ENCODE measurements around the gene PPP6R3.
A peak's percentile ranks its signal among the peaks of the same experiment; 100 is the strongest.
"Not testable (repeated sequence)": the region's sequence is repeated elsewhere in the genome, so short reads cannot be mapped to it uniquely, and the experiment has no call there.

The PPP6R3 gene

GRCh38 chr11:68434159-68434558 lies 26.4 kb upstream of the PPP6R3 start:
- DNase-seq (ENCODE audit: low spot score), result not testable (repeated sequence)

- DNase-seq (ENCODE audit: low spot score), result no peak
These were observed 24.2 kb upstream of the PPP6R3 start for GRCh38 chr11:68436162-68436888.

- DNase-seq (ENCODE audit: low spot score), result no peak
These were observed 23.3 kb upstream of the PPP6R3 start for GRCh38 chr11:68436985-68437926.

GRCh38 chr11:68437927-68438657 lies 22.5 kb upstream of the PPP6R3 start:
- no peak for DNase-seq (ENCODE audit: low spot score)

GRCh38 chr11:68438658-68439259 lies 21.8 kb upstream of the PPP6R3 start:
- DNase-seq (ENCODE audit: low spot score), result no peak

- no peak for DNase-seq (ENCODE audit: low spot score)
These were observed 21.0 kb upstream of the PPP6R3 start for GRCh38 chr11:68439355-68440065.

GRCh38 chr11:68440224-68440623 lies 20.3 kb upstream of the PPP6R3 start:
- DNase-seq (ENCODE audit: low spot score), result no peak

- DNase-seq (ENCODE audit: low spot score), result no peak
These were observed 18.9 kb upstream of the PPP6R3 start for GRCh38 chr11:68441466-68442230.

- no peak for DNase-seq (ENCODE audit: low spot score)
These were observed 18.1 kb upstream of the PPP6R3 start for GRCh38 chr11:68442433-68442832.

GRCh38 chr11:68444566-68444965 lies 16.0 kb upstream of the PPP6R3 start:
- no peak for DNase-seq (ENCODE audit: low spot score)

GRCh38 chr11:68445531-68446035 lies 15.0 kb upstream of the PPP6R3 start:
- no peak for DNase-seq (ENCODE audit: low spot score)

- no peak for DNase-seq (ENCODE audit: low spot score)
These were observed 14.4 kb upstream of the PPP6R3 start for GRCh38 chr11:68446046-68446725.

GRCh38 chr11:68447015-68447801 lies 13.3 kb upstream of the PPP6R3 start:
- DNase-seq (ENCODE audit: low spot score), result peak; percentile 58

- not testable (repeated sequence) for DNase-seq (ENCODE audit: low spot score)
These were observed 12.6 kb upstream of the PPP6R3 start for GRCh38 chr11:68447914-68448313.

GRCh38 chr11:68448604-68449011 lies 11.9 kb upstream of the PPP6R3 start:
- DNase-seq (ENCODE audit: low spot score), result no peak

- no peak for DNase-seq (ENCODE audit: low spot score)
These were observed 10.6 kb upstream of the PPP6R3 start for GRCh38 chr11:68449951-68450350.

- no peak for DNase-seq (ENCODE audit: low spot score)
These were observed 9.8 kb upstream of the PPP6R3 start for GRCh38 chr11:68450711-68451110.

- no peak for DNase-seq (ENCODE audit: low spot score)
These were observed 5.8 kb upstream of the PPP6R3 start for GRCh38 chr11:68454767-68455166.

GRCh38 chr11:68455485-68455884 lies 5.1 kb upstream of the PPP6R3 start:
- DNase-seq (ENCODE audit: low spot score), result no peak
